Measurements from ENCODE around the gene HSDL2. TPM values are rescaled to one million over a fixed set of nuclear protein-coding genes. Genes with fewer than 3 reads are reported as not detected.
"Not testable (repeated sequence)": the region's sequence is repeated elsewhere in the genome, so short reads cannot be mapped to it uniquely, and the experiment has no call there.

The HSDL2 gene
- polyA plus RNA-seq, 4 donors, result 94.6 to 117 (median 107) TPM

DNA sequence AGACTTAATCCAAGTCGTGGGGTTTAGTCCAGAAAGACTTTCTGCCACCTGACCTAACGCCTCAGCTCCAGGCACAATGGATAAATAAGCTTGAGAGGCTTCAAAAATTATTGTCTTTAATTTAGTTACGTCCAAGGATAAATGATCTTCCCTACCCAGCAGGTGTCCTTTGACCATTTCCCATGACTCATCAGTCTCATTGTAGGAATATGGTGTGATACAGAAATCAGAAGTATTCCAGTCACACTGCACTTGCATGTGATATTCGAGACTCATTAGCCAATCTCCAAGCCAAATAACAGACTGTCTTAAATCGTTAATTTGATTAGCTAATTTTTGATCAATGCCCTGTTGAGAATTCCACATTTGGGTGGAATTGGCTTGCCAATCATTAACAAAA lies 13.2 kb downstream of the HSDL2 start:
- not testable (repeated sequence) for DNase-seq (ENCODE audit: low read depth in 4 of 4, low spot score in 3 of 4)

DNA sequence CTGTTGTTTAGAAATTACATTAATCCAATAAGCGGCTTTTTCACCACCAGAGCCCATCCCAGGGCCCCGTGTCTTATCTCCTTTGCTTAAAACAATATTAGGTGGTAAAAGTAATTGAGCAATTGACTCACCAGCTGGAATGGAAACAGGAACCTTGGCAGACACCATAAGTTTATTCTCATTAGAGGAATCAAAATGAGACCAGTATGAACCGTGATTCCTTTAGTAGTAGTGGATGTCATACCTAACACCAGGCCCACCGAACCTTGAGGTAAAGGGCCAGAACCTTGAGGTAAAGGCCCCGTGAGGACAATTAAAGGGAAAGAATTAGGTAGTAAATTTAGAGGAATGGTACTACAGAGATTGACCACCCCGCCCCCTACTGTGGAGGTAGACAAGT lies 16.5 kb downstream of the HSDL2 start:
- DNase-seq (ENCODE audit: low read depth in 4 of 4, low spot score in 3 of 4), result no peak

DNA sequence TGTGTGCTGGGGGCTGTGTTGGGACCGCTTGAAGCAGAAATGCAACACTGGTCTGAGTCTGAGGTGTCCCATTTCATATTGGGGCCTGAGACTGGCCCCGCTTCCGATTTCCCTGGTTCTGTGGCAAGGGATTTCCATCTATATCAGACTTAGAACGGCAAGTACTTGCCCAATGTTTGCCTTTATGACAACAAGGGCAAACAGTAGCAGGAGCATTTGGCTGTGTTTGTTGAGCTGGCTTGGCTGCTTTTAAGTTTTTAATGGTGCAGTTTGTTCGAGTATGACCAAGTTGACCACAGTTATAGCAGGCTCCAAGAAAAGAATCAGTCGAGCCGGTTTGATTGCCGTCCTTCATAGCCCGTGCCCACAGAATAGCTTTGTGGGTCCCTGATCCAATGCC lies 17.0 kb downstream of the HSDL2 start:
- no peak for DNase-seq (ENCODE audit: low read depth in 4 of 4, low spot score in 3 of 4)

DNA sequence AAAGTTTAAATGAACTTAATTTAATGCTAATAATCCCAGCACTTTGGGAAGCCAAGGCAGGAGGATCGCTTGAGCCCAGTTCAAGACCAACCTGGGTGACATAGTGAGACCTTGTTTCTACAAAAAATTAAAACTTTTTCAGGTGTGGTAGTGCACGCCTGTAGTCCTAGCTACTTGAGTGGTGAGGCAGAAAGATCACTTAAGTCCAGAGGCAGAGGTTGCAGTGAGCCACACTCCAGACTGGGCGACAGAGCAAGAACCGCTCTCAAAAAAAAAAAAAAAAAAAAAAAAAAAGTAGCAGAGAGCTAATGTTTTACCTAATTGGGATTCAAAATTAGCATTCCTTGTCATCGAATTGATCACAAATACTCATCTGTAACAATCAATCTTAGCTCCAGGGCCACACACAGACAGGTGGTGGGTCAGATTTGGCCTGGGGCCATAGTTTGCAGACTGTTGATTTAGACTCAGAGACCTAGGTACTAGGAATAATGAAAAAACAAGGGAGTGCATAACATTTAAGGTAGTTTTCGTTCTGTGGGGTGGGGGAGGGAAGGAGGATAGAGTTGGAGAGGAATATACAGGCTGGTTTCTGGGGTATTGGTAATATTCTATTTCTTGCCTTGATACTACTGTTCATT lies 21.4 kb downstream of the HSDL2 start:
- no peak for DNase-seq (ENCODE audit: low read depth in 4 of 4, low spot score in 3 of 4)

DNA sequence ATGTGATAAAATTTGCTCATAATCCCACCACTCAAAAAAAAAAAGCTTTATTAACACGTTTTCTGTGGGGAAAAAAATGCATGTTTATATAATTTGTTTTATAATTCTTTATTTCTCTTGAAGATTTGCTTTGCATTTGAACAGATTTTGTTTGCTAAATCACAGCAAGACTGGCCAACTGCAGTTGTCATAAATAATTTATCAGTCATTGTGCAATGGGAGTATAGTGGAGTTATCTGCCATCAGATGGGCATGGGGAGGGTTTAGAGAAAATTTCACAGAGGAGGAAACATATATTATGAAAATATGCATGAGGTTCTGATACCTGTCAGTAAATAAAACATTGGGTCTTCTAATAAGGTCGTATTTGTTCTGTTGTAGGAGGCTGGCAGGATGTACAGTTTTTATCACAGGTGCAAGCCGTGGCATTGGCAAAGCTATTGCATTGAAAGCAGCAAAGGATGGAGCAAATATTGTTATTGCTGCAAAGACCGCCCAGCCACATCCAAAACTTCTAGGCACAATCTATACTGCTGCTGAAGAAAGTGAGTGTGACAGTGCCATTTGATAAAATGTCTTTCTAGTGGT lies 23.8 kb downstream of the HSDL2 start:
- DNase-seq (ENCODE audit: low read depth in 4 of 4, low spot score in 3 of 4), result no peak

DNA sequence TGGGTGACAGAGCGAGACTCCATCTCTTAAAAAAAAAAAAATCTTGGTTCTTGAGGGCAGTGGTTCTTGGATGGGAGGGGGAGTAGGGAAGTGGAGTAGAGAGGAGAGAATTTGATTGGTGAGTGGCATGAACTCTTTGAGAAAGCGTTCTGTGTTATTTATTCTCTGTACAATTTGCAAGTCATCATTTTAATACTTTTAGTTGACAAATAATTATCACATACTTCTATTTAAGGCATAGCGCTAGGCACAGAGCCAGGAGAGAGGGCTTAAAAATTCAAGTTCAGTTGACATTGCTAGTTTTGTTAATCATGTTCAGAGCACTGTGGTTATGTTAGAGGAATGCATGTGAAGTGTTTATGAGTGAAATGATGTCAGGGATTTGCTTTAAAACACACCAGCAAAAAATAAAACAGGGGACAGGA lies 24.6 kb downstream of the HSDL2 start:
- peak in 1 of 4 donors; percentile 17 for DNase-seq (ENCODE audit: low read depth in 4 of 4, low spot score in 3 of 4)

DNA sequence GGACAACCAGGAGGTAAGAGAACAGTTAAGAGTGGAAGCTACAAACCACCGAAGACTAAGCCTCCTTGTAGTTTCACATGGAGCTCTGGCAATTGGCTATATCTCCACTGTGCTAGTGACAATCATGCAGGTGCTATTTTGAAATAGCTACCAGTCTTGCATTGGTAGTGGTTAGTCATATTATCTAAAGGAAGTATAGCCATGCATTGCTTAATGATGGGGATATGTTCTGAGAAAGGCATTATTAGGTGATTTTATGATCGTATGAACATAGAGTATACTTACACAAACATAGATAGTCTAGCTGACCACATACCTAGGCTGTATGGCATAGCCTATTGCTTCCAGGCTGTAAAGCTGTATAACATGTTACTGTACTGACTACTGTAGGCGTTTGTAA lies 28.4 kb downstream of the HSDL2 start:
- DNase-seq (ENCODE audit: low read depth in 4 of 4, low spot score in 3 of 4), result no peak

DNA sequence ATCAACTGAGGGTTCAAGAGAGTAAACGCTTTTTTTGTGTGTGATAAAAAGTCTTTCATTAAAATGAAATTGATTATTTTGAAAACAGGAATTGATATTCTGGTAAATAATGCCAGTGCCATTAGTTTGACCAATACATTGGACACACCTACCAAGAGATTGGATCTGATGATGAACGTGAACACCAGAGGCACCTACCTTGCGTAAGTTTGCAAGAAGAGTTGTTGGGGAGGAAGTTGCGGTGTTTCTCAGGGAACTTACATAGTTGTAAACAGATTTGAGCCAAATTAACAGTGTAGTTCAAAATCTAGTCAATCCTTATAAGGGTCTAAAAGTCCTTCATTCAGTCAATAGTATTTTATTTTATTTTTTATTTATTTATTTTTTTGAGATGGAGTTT lies 28.9 kb downstream of the HSDL2 start:
- DNase-seq (ENCODE audit: low read depth in 4 of 4, low spot score in 3 of 4), result no peak

DNA sequence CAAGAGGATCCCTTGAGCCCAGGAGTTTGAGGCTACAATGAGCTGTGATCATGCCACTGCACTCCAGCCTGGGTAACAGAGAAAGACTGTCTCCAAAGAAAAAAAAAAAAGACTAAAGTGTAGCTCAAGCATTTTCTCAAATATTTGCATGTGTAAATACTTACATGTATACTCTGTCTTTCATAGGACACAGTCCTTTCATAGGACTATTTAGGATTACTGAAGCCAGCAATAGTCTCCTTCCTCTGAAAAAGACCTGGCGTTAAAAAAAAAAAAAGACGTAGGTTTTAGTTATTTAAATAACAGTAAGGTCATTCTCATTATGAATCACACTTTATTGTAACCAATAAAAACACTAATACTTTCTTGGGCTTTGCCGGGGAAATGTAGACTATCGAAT lies 29.9 kb downstream of the HSDL2 start:
- no peak for DNase-seq (ENCODE audit: low read depth in 4 of 4, low spot score in 3 of 4)

DNA sequence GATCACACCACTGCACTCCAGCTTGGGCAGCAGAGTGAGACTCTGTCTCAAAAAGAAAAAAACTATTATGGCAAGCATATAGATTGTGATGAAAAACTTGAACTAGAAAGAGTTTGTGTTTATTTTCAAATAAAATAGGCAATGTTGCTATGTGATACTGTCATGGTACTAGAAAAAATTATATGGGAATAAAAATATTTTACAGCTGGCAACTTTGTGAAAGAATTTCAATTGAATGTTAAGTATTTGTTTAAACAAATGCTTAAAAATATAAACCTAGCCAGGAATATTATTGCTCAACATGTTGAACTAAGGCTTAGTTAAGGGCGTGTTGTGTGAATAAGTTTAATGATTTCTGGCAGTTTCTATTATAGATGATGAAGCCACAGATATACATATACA lies 31.7 kb downstream of the HSDL2 start:
- DNase-seq (ENCODE audit: low read depth in 4 of 4, low spot score in 3 of 4), result no peak

DNA sequence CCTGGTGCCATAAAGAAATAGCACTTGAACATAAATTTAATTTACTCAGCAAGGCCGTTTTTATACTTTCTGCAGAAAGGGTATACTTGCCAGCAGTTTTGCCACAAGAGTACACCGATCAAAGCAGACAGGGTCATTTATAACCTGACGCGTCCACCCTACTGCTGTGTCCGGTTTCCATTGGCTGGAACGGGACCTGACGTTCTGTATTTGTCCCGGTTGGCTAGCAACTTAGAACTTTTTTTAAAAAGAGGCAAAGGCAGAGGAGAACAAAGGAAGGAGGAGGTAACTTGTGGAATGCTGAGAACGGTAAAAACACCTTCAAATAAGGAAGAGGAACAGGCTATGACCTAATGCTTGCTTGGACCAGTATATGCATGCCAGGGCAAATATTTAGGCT lies 33.8 kb downstream of the HSDL2 start:
- DNase-seq (ENCODE audit: low read depth in 4 of 4, low spot score in 3 of 4), result not testable (repeated sequence)

DNA sequence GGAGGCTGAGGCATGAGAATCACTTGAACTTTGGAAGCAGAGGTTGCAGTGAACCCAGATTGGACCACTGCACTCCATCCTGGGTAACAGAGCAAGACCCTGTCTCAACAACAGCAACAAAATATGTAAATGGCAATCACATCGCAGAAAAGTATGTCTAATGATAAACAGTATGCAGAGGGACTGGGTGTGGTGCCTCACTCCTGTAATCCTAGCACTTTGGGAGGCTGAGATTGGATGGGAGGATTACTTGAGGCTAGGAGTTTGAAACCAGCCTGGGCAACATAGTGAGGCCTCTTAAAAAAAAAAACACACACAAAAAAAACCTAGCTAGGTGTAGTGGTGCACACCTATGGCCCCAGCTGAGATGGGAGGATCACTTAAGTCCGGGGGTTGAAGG lies 40.3 kb downstream of the HSDL2 start:
- DNase-seq (ENCODE audit: low read depth in 4 of 4, low spot score in 3 of 4), result no peak

DNA sequence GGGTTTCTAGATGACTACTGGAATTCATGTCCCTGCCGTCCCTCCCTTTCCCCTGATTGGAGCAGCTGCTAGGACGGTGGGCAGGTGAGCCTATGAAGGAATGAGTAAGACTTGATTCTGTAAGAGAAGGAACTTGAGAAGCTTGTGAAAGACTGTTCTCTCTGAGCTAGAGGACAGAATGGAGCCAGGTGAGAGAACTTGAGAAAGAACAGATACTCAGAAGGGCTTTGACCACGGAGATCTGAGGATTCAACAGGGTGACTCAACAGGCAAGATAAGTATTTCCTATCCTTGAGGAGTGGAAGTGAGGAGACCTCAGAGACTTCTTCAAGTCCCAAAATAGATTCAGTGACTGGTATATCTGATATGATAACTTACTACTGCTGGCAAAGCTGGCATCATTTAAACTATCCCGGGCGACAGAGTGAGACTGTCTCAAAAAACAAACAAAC lies 41.9 kb downstream of the HSDL2 start:
- DNase-seq (ENCODE audit: low read depth in 4 of 4, low spot score in 3 of 4), result no peak

DNA sequence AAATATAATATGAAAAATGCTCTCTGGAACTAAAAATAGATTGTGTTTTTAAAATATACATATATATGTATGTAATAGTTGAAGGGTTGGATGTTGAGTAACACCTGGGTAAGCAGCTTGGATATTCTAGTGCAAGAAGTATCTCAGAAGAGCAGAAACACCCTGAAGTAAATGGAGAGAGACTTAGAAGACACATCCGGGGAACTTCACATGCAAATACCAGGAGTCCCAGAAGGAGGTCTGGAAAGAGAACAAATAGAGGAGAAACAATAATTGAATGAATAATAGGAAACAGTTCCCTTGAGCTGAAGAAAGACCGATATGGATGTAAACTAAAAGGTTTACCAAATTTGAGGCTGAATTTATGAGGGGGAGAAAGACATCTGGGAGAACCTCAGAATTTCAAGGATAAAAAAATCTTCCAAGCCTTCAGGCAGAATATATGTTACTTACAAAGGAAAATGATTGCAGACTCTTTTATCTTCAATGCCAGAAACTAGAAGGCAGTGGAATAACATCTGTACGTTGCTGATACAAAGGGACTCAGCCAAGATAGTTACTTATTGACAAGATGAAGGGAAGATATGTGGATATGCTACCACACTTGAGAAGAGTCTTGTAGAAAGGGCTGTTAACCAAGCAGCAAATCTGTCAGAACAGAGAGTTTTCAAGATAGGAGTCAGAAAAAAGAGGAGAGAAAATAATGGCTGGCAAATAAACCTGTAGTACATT lies 42.7 kb downstream of the HSDL2 start:
- DNase-seq (ENCODE audit: low read depth in 4 of 4, low spot score in 3 of 4), result no peak

DNA sequence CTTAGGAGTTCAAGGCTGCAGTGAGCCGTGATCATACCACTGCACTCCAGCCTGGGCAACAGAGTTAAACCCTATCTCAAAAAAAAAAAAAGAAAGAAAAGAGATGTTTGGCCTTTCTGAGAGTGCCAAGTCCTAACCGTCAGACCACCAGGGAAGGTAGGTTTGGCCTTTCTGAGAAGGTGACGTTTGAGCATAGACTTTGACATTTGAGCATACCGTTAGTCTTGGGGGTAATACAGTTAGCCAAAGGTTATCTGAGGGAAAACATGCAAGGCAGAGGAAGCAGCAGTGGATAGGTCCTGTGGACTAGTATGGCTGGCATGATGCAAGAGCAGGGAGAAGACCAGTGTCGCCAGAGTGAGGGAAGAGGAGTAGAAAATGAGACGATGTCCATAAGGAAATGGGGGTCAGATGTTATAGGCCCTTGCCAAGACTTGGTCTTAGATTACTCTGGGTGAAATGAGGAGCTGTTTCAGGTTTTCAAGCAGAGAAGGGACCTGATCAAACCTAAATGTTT lies 50.2 kb downstream of the HSDL2 start:
- DNase-seq (ENCODE audit: low read depth in 4 of 4, low spot score in 3 of 4), result no peak

DNA sequence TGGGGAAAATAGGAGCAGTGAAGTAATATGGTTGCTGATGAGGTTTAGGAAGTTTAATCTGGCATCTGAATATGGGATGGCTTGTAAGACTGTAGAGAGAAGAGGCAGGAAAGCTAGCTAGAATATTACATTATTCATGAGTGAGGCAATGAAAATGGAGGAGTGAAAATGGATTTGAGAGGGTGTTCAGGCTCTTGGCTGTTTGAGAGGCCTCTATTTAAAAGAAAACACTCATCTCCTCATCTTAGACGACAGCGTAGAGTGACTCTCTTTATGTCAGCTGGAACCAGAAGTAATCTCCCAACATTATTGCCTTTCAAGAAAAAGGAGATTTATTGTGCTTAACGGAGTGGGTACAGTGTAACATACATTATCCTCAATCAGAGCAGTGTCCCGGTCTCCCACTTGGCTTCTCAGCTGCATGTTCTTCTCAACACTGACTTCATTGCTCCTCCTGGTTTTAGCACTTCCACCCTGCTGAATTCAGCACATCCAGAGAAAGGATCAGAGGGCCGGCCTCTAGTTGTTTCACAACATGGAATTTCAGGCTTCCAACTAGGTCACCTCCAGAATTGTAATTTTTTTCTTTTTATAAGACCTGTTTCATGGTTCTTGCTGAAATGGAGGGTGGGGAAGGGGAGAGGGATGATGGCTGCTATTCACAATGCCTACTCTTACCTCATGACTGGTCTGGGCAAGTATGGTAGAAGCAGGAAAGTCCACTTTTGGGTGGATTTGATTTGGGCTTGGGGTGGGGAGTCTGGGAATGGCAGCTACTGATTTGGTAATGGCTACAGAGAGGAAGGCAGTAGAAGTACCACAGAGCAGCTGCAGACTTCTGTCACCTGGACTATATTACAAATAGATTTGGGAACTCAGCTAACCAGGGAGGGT lies 53.8 kb downstream of the HSDL2 start:
- no peak for DNase-seq (ENCODE audit: low read depth in 4 of 4, low spot score in 3 of 4)

DNA sequence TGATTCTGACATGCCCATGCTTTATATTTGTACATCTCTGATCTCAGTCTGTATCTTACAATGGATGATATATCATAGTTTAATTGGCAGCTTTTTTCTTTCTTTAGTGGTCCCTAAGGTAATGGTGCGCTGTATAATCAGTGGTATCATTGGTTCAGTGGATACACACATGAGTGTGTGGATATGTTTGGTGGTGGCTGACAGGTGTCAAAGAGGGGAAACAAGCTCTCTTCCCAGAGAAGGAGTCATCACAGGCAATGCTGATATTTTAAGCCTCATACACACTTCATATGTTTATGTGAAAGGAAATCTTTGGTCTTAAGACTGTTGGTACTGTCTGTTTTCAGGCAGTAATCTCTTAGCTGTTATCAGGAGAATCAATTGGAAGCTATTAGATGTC lies 54.6 kb downstream of the HSDL2 start:
- DNase-seq (ENCODE audit: low read depth in 4 of 4, low spot score in 3 of 4), result no peak

DNA sequence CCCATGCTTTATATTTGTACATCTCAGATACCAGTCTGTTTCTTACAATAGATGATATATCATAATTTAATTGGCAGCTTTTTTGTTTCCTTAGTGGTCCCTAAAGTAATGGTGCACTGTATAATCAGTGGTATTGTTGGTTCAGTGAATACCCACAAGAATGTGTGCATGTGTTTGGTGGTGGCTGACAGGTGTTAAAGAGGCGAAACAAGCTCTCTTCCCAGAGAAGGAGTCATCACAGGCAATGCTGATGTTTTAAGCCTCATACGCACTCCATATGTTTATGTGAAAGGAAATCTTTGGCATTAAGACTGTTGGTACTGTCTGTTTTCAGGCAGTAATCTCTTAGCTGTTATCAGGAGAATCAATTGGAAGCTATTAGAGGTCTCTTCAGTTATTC lies 57.5 kb downstream of the HSDL2 start:
- no peak for DNase-seq (ENCODE audit: low read depth in 4 of 4, low spot score in 3 of 4)

DNA sequence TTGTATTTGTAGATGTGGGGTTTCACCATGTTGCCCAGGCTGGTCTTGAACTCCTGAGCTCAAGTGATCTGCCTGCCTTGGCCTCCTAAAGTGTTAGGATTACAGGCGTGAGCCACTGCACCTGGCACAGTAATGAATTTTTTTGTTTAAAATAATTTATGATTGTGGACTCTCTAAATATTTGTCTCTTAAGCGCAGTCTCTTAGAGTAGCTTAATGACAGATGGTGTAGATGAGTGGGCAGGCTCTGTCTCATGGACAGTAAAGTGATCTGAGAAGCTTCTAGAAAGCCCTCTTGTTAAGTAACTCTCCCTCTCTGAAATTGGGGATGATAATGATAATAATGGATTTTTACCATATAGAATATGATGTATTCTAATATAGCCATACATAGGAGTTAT lies 59.3 kb downstream of the HSDL2 start:
- no peak for DNase-seq (ENCODE audit: low read depth in 4 of 4, low spot score in 3 of 4)

DNA sequence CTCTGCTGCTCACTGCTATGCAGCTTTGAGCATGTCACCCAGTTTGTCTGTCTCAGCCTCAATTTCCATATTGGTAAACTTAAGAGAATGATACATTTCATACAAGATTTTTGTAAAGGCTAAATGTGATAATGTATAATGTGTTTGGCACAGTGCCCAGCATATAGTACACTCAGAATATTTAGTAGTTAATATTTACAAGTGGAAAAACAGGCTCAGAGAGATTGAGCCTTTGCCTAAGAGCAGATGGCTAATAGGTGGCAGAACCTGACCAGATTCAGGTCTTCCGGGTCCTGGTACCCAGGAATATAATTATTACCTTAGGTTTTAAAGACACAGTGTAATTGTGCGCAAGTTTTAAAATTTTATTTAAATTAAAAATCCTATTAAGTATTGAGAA lies 59.9 kb downstream of the HSDL2 start:
- DNase-seq (ENCODE audit: low read depth in 4 of 4, low spot score in 3 of 4), result peak in 1 of 4 donors; percentile 0

DNA sequence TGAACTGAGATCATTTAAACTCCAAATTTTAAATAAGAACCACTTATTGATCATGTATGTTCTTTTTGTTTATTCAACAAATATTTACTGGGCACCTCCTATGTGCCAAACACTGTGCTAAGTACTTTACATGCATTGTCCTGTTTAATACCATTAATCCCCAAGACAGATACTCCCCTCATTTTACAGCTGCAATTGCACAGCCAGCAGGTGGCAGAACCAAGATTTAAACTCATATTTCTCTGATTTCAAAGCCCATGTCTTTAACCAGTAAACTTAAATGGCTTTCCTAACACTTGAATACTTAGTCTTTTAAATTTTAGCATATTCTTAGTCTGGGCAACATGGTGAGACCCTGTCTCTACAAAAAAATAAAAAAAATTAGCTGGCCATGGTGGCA lies 63.3 kb downstream of the HSDL2 start:
- no peak for DNase-seq (ENCODE audit: low read depth in 4 of 4, low spot score in 3 of 4)
